HG03469 (cell line): ENCODE measurements around the gene LSR.

Experiments
- ATAC-seq: cut with Tn5 transposase; IDR thresholded peaks from one replicate; pipeline ENCODE4 v1.9.1; 2021; ENCODE audit warnings: mild to moderate bottlenecking, moderate library complexity, moderate number of reproducible peaks; ENCODE audit not compliant: unreplicated experiment

Gene LSR

DNA sequence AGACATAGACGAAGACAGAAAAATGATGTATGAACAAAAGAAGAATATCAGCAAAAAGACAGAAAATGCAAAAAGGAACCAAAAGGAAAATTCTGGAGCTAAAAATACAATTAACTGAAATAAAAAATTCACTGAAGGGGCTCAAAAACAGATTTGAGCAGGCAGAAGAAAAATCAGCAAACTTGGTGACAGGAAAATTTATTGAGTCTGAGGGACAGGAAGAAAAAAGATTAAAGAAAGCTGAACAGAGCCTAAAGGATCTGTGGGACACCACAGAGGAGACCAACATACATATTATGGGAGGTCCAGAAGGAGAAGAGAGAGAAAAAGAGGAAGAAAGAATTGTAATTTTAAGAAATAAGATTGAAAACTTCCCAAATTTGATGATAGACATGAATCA, 7.4 kb upstream of the LSR start:
- ATAC-seq: no peak

DNA sequence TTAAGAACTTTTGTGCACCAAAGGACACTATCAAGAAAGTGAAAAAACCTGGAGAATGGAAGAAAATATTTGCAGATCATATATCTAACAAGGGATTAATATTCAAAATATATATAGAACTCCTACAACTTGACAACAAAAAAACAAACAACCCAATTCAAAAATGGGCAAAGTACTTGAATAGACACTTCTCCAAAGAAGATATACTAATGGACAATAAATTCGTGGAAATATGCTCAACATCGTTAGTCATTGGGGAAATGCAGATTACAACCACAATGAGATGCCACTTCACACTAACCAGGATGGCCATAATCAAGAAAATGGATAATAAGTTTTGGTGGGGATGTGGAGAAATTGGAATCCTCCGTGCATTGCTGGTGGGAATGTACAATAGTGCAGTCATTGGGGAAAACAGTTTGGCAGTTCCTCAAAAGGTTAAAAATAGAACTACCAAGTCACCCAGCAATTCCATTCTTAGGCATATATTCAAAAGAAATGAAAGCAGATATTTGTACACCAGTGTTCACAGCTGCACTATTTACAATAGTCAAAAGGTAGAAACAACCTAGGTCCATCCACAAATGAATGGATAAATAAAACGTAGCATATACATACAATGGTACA, 2.2 kb upstream of the LSR start:
- ATAC-seq: no peak

DNA sequence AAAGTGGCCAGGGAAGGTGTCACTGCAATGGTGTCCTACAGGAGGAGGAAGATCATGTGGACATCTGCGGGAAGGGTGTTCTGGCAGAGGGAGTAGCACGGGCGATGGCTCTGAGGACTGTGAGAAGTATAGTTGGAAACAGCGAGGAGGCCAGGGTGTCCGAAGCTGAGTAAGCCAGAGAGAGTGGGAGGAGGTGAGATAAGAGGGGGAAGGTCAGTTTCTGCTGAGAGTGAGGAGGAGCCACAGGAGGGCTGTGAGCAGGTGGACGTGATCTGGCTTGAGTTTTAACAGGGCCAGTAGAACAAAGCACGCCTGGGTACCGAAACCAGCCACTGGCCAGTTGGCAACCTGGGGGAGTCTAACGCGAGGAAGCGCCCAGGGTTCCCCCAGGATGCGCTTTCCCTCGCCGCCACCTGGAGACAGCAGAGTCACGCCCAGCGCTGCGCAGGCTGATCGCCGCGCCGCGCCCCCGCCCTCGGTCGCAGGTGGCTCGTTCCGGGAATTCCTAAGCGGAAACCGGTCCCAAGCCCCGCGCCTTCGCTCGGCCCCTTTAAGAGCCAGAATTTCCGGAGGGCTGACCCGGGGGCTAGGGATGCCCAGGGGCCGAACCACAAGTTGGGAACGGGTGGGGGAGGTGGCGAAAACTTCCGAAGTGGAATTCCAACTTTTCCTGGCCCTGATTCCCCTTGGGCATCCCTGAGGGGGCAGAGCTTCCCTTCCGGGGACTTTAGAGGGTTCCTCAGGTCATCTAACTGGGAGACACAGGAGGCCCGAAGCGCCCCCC, 1.1 kb upstream of the LSR start:
- no peak for ATAC-seq

DNA sequence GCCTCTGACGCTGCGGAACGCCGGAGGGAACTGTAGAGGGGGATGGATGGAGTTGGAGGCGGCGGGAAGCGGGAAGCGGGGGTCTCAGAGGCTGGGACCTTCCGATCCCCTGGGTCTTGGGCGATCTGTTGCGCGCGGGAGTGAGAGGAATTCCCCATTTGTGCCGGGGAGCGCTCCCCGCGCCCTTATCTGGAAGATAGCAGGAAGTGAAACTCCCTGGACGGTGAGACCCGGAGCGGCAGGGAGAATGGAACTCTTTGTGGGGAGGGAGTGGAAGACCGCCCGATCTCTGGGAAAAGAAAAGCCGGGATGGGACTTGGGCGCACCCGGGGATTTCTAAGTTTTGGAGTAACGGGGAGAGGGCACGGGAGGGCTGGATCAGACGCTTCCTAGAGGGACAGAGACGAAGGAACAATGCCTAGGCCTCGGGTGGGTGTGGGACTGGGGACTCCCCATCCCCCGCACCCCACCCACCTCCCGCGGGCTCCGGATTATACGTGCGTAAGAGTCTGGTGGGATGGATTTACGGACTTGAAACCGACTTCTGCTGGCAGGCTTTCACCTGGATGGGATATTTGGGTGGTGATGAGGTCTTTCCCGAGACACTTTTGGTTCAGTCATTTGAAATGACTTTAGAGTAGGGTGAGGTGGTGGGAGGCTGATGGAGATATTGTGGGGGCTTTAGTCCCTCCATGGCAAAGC, 495 bp downstream of the LSR start:
- ATAC-seq: no peak

DNA sequence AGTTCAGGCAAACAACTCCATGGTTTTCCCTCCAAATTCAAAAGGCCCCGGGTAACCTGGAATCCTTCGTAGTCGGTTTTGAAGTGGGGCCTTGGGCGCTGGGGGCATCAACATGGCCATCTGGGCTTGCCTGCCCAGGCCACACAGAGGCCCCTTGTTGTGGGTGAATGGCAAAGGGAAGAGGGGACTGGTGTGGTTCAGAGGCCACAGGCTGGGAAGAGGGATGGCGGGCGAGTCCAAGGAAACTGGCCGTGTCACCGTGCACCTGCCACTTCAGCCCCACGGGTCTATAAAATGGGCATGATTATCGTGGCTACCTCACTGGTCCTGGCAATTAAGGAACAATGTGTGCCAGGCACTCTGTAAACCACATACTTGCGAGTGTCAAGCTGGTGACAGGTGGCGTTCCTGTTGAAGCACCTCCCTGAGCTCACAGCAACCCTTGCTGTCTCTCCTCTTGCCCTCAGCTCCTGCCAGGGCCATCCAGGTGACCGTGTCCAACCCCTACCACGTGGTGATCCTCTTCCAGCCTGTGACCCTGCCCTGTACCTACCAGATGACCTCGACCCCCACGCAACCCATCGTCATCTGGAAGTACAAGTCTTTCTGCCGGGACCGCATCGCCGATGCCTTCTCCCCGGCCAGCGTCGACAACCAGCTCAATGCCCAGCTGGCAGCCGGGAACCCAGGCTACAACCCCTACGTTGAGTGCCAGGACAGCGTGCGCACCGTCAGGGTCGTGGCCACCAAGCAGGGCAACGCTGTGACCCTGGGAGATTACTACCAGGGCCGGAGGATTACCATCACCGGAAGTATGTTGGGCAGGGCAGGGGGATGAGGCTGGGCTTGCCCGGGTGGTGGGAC, 1.3 kb downstream of the LSR start:
- ATAC-seq: no peak

DNA sequence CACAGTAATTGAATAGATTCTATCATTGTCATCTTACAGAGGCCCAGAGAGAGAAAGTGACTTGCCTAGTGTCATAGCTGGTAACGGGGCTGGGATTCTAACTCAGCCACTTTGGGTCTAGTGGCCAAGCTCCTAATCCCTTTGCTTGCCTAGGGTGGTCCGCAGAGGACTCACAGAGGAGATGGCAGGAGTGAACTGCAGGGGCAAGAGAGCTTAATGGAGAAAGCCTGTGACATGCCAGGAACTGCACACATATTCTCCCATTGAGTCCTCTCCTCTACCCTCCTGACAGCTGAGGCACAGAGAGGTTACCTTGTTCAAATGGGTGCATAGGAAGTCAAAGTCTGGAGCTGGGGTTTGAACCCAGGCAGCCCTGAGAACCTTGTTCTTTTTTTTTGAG, 2.7 kb downstream of the LSR start:
- ATAC-seq: no peak

DNA sequence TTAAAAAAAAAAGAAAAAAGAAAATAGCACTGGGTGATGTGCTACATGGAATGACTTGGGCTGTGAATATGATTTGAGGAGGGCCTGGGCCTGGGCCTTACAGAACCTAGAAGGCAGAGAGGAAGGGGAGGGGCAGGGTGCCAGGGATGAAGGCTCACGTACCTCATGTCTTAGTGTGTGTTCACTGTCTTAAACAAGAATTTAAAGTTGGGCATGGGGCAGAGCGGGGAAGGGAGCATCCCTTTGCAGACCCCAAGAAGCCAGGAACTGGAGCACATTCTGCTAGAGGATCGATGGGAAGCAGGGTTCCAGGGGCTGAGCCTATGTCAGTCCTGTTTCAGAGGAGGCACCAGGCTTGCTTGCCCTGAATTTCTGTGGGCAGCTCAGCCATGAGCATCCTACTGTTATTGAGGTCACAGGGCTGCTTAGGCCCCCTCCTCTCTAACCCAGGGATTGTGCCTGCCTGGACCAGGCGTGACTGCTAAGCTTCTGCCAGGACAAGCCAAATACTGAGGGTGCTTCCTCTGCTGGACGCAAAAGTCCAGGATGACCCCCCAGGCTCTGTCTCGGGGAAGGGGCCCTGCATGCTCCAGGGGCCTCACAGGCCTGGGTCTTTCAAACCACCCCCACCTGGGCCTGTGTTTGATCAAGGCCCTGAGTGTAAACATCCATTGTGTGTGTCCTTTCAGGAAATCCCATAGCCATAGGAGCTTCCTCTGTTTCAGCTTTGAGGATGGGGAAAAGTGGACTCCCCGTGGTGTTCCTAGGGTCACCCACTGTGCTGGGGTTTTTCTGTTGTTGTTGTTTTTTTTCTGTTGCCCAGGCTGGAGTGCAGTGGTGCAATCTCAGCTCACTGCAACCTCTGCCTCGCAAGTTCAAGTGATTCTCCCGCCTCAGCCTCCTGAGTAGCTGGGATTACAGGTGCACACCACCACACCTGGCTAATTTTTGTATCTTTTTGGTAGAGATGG, 4.8 kb downstream of the LSR start:
- no peak for ATAC-seq

DNA sequence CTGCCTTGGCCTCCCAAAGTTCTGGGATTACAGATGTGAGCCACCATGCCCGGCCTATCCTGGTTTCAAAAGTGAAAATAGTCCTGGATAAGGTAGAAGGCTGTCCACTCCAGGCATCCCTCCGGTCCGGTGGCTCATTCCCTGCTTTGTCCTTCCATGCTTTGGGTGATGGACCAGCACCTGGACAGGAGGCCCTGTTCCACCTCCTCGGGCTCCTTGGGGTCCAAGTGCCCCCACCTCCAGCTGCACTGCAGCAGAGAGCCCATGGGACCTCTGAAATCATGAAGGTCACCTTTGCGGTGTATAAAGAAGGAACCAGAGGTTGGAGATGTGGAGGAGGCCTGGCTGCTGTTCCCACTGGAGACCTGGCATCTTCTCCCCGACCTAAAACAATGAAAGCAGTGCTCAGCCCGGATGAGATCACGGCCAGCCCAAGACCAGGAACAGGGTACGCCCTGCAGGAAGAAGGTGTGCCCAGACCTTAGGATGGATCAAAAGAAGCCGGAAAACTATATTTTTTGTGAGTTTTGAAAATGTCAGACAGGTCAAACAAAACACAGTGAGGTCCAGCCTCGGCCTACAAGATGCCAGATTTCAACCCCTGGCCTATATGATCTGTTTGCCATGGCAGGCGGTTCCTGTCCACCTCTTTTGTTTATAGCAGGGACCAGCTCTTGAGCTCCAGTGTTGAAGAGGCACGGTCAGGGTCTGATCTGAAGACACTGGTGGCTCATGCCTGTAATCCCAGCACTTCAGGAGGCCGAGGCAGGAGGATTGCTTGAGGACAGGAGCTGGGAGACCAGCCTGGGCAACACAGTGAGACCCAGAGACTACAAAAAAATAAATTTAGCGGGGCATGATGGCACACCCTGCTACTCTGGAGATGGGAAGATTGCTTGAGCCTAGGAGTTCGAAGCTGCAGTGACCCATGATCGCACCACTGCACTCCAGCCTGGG, 5.8 kb downstream of the LSR start:
- ATAC-seq: no peak

DNA sequence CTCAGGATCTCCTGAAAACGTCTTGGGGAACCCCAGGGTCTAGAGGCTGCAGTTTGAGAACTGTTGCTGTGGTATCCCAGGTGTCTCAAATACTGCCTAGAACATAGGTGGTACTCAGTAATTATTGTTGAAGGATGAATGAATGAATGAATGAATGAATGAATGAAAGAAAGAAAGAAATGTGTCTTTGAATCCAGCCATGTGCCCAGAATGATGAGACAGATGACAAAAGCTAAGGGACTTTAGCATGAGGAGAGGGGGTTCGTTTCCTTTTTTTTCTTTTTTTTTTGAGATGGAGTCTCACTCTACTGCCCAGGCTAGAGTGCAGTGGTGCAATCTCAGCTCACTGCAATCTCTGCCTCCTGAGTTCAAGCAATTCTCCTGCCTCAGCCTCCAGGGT, 7.8 kb downstream of the LSR start:
- ATAC-seq: no peak

DNA sequence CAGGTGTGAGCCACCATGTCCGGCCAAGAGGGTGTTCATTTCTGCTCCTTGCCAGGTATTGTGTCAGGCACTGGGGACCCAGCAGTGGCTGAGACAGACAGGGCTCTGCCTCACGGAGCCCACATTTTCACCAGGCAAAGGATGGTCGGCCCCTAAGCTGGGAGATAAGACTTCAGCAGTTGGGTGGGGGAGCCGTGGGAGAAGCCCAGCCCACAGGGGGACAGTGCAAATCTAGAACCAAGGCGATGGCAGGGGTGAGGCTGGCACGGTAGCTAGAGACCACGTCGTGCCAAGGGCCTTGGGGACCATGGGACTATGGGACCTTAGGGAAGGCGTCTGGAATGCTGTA, 8.3 kb downstream of the LSR start:
- ATAC-seq: no peak

DNA sequence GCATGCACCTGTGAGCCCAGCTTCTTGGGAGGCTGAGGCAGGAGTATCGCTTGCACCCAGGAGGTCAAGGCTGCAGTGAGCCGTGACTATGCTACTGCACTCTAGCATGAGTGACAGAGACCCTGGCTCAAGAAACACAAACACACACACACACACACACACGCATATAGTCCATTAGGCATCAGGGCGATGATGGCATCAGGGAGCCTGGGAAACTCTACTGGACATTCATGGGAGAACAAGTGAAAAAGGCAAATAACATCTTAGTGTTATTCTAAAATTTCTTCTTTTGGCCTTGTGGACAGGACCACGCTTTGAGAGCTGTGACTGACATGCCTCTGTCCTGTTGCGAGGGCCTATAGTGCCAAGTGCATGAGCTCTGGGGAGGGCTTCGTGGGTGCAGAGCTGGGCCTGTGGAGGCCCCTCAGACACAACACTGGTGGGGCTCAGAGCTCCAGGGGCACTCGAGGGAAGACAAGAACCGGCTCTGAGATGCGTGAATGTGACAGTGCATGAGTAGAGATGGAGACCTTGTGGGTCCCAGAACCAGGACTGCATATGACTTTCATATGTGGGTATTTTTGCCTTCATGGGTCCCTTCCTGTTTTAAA, 12.0 kb downstream of the LSR start:
- ATAC-seq: no peak

DNA sequence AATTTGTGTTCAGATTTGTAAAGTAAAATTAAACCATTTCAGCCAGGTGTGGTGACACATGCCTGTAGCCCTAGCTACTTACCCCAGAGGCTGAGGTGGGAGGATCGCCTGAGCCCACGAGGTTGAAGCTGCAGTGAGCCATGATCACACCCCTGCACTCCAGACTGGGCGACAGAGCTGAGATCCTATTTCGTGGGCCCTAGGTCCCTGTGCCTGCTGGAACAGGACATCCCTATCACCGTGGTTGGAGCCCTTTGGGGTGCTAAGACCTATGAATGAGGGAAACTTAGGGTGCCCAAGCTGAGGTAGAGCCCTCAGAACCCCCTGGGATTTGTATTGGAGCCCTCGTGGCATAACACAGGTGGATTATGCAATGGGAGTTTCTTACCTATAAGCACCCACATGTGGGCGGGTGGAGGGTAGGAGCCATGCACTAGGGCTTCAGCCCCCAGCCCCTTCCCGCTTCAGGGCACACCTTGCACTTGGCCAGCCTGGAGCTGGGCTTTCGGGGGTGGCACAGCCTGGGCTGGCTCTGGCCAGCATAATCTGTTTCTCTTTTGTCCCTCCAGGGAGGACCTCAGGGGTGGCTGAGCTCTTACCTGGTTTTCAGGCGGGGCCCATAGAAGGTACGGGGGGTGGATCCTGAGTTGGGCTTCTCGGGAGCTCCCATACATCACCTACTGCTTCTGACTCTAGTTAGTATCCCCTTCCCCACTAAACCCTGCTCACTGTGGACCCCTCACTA, 12.7 kb downstream of the LSR start:
- no peak for ATAC-seq

DNA sequence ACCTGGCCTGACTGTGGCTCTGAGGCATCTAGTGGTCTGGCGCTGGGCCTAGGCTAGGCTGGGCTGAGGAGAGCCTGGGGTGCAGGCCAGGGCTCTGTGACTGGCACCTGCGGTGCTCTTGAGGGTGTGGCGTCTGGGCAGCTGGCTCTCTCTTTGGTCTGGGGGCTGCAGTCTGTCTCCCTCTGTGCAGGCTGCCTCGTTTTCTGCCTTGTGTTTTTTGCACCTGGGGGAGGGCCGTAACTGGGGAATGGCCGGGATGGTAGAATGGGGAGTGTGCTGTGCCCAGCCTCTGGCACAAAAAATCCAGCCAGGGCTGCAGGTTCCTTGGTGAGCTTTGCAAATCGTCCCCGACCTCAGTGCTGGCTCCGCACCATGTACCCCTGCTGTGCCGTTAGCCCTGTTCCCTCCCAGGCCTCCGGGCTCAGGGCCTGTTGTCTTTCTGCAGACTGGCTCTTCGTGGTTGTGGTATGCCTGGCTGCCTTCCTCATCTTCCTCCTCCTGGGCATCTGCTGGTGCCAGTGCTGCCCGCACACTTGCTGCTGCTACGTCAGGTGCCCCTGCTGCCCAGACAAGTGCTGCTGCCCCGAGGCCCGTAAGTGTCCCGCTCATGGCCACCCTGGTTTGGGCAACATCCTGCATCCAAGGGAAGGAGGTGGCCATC, 13.4 kb downstream of the LSR start:
- ATAC-seq: no peak

DNA sequence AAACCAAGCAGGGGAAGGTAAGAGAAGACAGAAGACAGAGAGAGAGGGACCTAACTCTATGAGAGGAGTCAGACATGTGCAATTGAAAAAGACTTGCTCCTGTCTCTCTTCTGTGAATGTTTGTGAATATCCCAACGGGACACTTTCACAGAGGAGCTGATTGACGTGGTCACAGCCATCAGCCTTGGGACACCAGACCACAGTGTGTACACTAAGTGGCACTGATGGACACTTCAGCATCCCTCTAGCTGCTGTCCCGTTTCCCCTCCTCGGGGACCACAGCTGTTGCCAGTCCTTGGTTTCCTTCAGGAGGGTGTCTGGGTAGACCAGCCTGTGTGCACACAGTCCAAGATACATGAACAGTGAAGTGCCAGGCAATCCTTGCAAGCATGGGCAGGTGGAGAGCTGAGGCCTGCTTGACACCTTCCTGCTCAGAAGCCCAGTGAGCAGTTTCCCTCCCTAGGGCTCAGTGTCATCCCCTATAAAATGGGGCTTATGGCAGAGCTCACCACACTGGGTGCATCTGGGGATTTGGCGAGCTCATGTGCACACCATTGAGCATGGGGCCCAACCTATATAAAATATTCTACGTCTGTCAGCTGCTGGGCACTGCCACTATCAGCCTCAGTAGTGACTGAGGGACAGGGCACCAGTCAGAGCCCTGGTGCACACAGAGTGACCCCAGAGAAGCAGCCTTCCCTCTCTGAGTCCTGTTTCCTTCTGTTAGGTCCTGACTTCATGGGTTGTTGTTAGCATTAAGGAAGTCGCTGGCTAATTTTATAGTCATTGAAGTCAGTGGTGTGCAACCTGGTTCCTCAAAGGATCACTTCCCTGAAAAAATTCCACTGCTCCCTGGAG, 15.7 kb downstream of the LSR start:
- ATAC-seq: no peak

DNA sequence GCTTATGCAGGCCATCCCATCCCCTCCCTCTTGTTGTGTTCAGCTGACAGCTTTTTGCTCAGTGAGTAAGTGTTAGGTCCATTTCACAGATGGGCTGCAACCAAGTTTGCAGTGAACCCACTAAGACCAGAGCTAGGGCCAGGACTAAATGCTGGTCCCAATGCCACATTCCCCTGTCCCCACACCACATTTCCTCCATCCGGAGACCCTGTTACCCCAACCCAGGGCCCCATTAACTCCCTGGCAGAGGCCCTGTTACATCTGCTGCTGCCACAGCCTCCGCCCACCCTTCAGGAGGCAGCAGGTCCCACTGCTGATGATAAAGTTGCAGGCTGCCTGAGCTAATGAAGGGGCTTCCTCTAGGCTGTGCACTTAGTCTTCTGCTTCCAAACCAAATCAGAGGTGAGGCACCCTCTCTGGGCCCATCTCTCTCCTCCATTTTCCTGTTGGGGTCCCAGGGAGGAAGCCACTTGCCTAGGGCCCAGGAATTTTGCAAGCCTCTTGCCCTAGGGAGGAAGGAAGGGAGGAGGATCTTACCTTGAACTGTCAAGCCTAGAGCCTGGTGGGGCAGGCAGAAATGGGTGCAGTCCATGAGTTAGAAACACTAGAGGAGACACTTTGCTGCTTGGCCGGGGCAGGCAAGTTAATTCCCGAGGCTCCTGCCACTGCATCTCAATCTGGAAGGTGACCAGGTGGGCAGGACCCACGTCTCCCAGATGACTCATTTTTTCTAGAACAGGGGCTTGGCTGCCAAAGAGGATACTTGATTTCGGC, 16.5 kb downstream of the LSR start:
- ATAC-seq: no peak
